NCI-H345 treated with DMSO at 0.1 percent for 48 hours (cell line): Measurements from ENCODE around the gene PEX14.

Experiments
- DNase-seq: peaks from one replicate; lab custom pipeline; 2025; ENCODE audit not compliant: unreplicated experiment; lab: John Stamatoyannopoulos, UW

The PEX14 gene

GRCh38 chr1:10586125-10586524 is 111.4 kb downstream of the PEX14 start:
- DNase-seq, result no peak

- DNase-seq, result no peak
Measured at GRCh38 chr1:10588640-10589039, 113.9 kb downstream of the PEX14 start.

DNA sequence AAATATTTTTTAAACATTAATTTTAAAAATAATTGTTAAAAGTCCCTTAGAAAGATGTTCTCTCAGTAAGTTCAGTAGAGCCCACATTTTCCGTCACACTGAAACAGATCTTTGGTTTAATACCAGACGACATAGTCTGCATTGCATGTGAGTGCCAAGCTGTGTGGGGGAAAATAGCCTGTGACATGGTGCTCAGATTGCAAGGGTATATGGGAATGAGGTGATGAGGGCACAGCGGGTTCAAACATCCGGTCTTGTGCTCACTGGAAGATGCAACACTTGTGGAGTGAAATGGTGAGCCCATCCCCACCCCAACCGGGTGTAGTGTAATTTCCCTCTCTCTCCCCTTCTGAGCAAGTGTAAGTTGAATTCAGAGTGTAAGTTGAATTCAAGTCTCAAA is 114.3 kb downstream of the PEX14 start:
- DNase-seq, result no peak

- no peak for DNase-seq
Measured at GRCh38 chr1:10591010-10591409, 116.3 kb downstream of the PEX14 start.

DNA sequence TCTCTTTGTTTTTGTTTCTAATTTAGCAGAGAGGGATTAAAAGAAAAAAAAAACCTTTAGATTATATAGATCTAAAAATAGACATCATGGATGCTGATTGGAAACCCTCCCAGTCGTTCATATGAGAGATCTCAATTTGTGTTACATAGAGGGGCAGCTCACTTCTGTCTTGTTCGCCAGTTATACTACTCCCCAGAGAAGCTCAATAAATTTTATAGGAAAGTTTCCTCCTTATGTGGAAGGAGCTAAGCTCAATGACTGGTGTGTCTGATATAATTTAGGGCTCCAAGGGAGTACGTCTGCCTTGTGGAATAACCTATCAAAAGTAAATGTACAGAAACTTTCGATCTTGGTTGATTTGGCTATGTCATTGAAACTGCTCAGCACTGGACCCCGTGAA is 117.6 kb downstream of the PEX14 start:
- no peak for DNase-seq

GRCh38 chr1:10593750-10594149 is 119.0 kb downstream of the PEX14 start:
- no peak for DNase-seq

DNA sequence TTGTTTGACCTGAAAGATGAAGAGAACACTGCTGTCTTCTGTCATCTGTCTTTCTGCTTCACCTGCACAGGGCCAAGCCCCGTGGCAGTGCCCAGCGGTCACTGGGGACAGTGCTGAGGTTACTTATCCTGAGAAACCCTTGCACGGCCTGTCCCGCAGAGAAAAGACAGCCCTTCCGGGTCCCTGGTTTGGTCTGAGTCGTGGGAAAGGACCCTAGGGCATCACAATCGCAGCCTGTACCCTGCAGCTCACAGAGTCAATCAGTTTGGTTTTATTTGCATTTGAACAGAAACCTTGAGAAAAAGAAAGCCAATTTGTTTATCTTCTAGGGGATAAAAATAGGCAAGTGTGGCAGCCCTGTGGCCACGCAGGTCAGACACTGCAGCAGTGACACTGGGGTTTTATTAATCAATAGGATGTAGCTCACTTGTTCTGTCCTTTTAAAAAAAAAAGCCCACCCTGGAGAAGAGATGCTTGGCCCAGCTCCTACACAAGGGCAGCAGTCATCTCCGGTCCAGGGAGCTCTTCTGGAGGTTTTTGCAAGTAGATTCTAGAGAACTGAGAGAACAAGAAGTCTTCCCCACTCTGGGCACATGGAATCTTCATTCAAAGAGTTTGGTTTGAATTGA is 120.0 kb downstream of the PEX14 start:
- DNase-seq, result no peak

DNA sequence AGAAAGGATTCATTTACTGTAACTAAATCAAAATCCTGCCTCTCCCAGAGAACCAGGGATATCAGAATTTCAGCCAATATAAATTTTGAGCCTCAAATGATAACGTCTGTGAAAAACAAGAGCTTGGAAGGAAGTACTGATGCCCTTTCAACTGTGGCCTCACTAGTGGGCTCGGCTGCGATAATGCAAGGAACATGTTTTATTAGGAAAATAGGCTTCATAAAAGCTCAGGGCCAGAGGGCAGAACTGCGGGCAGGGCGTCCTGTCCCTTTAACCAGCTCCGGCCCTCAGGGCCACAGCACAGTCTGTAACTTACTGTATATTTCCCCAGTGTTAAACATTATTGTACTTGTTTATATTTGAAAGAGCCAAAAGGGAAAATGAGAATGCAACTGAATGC is 122.0 kb downstream of the PEX14 start:
- no peak for DNase-seq

GRCh38 chr1:10597492-10598388 is 123.0 kb downstream of the PEX14 start:
- no peak for DNase-seq

GRCh38 chr1:10598389-10598702 is 123.6 kb downstream of the PEX14 start:
- no peak for DNase-seq

DNA sequence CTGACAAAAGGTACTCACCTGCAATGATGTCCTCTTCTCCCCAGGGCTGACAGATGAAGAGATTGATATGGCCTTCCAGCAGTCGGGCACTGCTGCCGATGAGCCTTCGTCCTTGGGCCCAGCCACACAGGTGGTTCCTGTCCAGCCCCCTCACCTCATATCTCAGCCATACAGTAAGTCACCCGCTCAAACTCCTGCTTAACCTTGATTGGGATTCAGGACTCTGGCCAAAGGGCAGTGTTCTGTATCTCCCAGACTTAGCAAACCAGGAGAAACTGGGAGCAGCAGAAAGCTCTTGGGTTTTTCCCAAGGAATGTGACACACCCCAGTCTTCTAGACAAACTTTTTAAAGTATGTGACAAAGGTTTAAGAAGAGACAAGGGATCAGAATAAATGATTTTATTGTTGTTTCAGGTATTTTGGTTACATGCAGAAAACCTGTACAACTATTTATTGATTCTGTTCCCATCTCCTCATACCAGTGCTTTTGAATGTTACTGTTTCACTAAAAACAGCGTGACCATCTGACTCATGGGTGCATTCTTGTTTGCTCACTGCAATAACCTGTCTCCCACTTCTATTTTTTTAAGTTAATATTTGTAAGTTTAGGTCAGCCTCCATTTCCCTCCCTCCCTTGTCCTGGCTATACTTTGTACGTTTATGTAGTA is 124.6 kb downstream of the PEX14 start:
- no peak for DNase-seq

DNA sequence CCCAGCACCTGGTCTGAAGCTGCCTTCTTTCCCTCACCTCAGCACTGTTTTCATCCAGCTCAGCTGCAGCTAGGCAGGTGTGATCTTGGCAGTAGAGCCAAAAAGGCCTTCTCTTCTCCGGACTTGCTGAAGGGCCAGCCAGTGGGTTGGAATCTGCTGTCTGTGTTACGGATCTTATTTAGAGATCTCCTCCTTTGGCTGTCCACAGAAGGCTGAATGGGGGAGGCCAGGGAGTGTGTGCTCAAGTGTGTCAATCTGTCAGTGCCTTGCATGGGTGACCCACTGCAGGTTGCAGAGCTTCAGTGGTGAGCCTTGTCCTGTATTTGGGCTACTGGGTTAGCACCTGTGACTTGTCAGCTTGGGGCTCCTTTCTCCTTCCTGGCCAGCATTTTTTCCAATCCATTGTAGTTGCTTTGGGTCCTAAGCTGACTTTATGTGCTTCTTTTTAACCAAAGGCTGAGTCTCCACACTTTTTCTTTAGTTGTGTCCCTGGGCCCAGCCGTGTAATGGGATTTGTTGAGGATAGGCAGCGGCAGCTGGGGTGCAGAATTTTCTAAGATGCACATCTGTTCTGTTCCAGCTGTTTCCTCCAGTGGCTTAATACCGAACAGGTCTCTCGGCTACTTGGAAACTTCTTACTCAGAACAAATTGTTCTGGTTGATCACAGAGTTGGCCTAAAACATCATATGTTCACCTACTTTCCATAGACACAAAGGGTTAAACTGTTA is 126.8 kb downstream of the PEX14 start:
- no peak for DNase-seq

DNA sequence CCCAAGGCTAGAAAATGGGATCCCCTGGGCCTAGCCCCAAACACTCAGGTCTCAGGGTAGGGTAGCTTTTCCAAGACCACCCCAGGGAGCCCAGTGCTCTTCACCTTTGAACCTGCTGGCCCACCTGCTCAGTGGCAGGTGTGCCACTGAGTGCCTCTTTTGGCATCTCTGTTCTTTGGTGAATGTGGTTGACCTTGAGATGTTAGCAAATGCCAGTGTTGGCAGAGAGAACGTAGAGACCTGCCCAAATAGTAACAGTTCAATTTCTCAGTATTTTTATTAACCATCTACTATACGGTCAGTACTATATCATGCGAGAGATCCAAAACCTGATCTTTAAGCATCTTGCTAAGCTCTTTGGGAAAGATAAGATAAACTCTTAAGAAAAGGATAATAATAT is 128.2 kb downstream of the PEX14 start:
- no peak for DNase-seq

GRCh38 chr1:10604966-10605365 is 130.2 kb downstream of the PEX14 start:
- no peak for DNase-seq

DNA sequence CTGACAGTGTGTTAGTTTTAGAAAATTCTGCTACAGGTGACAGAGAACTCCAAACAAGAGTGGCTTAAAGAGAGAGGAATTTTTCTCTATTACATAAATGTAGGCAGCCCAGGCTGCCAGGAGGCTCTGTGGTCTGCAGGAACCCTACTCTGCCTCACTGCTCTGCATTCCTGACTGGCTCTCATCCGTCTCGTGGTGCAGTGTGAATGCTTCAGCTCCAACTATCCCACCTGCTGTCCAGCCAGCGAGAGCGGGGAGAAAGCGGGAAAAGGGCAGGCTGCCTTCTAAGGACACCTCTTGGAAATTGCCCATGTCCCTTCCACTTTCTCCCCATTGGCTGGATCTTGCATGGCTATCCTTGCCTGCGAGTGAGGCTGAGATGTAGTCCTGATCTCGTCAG is 131.3 kb downstream of the PEX14 start:
- DNase-seq, result no peak

- no peak for DNase-seq
Measured at GRCh38 chr1:10607228-10607627, 132.5 kb downstream of the PEX14 start.

GRCh38 chr1:10608690-10609089 is 133.9 kb downstream of the PEX14 start:
- DNase-seq, result no peak

- no peak for DNase-seq
Measured at GRCh38 chr1:10610901-10611600, 136.3 kb downstream of the PEX14 start.

DNA sequence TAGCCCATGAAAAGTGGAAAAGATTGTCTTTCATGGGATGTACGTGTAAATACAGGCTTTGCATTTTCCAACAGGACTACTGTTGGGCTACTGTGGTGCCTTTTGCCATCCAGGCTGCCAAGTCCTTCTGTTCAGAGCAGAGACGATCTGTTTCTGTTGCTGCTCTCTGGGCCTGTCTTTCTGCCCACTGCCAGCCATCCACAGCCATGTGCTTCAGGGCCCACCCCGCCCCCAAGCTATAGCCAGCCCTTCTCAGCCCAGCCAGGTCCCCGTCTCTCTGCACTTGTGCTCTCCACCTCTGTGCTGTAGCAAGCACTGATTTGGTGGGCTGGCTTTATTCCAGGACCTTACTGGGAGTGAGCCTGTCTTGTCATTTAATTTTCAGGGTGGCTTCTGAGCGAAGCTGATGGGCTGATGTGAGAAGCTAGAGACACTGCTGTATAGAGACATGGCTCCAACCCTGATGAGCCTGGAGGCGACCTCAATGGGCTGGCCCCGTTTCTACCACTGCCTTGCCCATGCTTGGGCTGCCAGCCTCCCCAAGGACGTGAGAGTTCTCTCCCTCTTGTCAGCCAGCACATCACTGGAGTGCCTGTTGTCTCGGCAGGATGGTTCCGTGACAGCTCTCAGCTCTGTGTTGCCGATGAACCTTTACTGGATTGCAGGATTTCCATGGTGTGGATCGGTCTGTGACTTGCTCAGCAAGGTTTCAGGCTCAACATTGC is 137.8 kb downstream of the PEX14 start:
- DNase-seq, result no peak

GRCh38 chr1:10613340-10613739 is 138.6 kb downstream of the PEX14 start:
- no peak for DNase-seq
